ENCODE data around the gene C16orf86.
A peak's percentile ranks its signal among the peaks of the same experiment; 100 is the strongest.

The C16orf86 gene

GRCh38 chr16:67666559-67667452, at the start of gene C16orf86, which contains the start of gene ENKD1:
C16orf86 (plus strand) TSS chr16:67666814; CDS start chr16:67666971, 157 bp downstream.
ENKD1 (minus strand) TSS chr16:67666750; CDS start chr16:67666442, 308 bp downstream.
- DNase-seq (ENCODE audit: low spot score) = peak; percentile 83

GRCh38 chr16:67628216-67628615, 38.4 kb upstream of the C16orf86 start:
- no peak for DNase-seq (ENCODE audit: low spot score)

GRCh38 chr16:67632415-67633172, 34.0 kb upstream of the C16orf86 start:
- DNase-seq (ENCODE audit: low spot score) = no peak

GRCh38 chr16:67636713-67637112, 29.9 kb upstream of the C16orf86 start:
- no peak for DNase-seq (ENCODE audit: low spot score)

- DNase-seq (ENCODE audit: low spot score) = no peak
These were observed 29.0 kb upstream of the C16orf86 start for GRCh38 chr16:67637625-67638024.

- DNase-seq (ENCODE audit: low spot score) = no peak
These were observed 24.6 kb upstream of the C16orf86 start for GRCh38 chr16:67641779-67642708.

GRCh38 chr16:67644038-67644437, 22.6 kb upstream of the C16orf86 start:
- DNase-seq (ENCODE audit: low spot score) = no peak

GRCh38 chr16:67645397-67646121, 21.1 kb upstream of the C16orf86 start:
- peak; percentile 16 for DNase-seq (ENCODE audit: low spot score)

- DNase-seq (ENCODE audit: low spot score) = no peak
These were observed 19.4 kb upstream of the C16orf86 start for GRCh38 chr16:67647111-67647651.

GRCh38 chr16:67647681-67648080, 18.9 kb upstream of the C16orf86 start:
- no peak for DNase-seq (ENCODE audit: low spot score)

GRCh38 chr16:67648088-67648763, 18.4 kb upstream of the C16orf86 start:
- DNase-seq (ENCODE audit: low spot score) = no peak

- DNase-seq (ENCODE audit: low spot score) = no peak
These were observed 17.7 kb upstream of the C16orf86 start for GRCh38 chr16:67648764-67649407.

GRCh38 chr16:67649494-67649931, 17.1 kb upstream of the C16orf86 start:
- no peak for DNase-seq (ENCODE audit: low spot score)

GRCh38 chr16:67650023-67650422, 16.6 kb upstream of the C16orf86 start:
- no peak for DNase-seq (ENCODE audit: low spot score)

- no peak for DNase-seq (ENCODE audit: low spot score)
These were observed 15.6 kb upstream of the C16orf86 start for GRCh38 chr16:67651039-67651438.

- DNase-seq (ENCODE audit: low spot score) = no peak
These were observed 14.8 kb upstream of the C16orf86 start for GRCh38 chr16:67651847-67652246.

- no peak for DNase-seq (ENCODE audit: low spot score)
These were observed 14.0 kb upstream of the C16orf86 start for GRCh38 chr16:67652578-67653127.

- no peak for DNase-seq (ENCODE audit: low spot score)
These were observed 13.4 kb upstream of the C16orf86 start for GRCh38 chr16:67653128-67653788.
